ENCODE measurements around the gene ZC3H4. TPM values are rescaled to one million over a fixed set of nuclear protein-coding genes. Genes with fewer than 3 reads are reported as not detected.

The ZC3H4 gene
- total RNA-seq, 4 donors from 2014 or later: 19.1 to 36.7 (median 31.3) TPM

GRCh38 chr19:47024502-47024901 is 89.1 kb downstream of the ZC3H4 start:
- Histone ChIP-seq H3K9me3 (no peaks in the 10 kb centered on the region), H3K4me1 (peaks cover 7 to 28% of the 10 kb centered on the region in 2 donors), H3K27me3 (peaks cover 45% of the 10 kb centered on the region), H3K27ac (no peak overlapping the region), H3K4me3 (replicated peaks in 1 of 3) (no peak overlapping the region), H3K36me3 (no peaks in the 10 kb centered on the region)
- 80 to 87% methylated on average over 5 of the region's 5 CpGs for WGBS, 2 donors
- no peak for TF ChIP-seq POLR2A (IDR thresholded peaks at IDR 0.05)
- TF ChIP-seq, protein P1, sequence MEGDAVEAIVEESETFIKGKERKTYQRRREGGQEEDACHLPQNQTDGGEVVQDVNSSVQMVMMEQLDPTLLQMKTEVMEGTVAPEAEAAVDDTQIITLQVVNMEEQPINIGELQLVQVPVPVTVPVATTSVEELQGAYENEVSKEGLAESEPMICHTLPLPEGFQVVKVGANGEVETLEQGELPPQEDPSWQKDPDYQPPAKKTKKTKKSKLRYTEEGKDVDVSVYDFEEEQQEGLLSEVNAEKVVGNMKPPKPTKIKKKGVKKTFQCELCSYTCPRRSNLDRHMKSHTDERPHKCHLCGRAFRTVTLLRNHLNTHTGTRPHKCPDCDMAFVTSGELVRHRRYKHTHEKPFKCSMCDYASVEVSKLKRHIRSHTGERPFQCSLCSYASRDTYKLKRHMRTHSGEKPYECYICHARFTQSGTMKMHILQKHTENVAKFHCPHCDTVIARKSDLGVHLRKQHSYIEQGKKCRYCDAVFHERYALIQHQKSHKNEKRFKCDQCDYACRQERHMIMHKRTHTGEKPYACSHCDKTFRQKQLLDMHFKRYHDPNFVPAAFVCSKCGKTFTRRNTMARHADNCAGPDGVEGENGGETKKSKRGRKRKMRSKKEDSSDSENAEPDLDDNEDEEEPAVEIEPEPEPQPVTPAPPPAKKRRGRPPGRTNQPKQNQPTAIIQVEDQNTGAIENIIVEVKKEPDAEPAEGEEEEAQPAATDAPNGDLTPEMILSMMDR (IDR thresholded peaks at IDR 0.05): no peak
- intact Hi-C loops (cut with DNase I): loop anchor here (5.0 kb wide), 1 partner anchor 98 kb away; no protein-coding TSS in a partner anchor
- no peak for DNase-seq

DNA sequence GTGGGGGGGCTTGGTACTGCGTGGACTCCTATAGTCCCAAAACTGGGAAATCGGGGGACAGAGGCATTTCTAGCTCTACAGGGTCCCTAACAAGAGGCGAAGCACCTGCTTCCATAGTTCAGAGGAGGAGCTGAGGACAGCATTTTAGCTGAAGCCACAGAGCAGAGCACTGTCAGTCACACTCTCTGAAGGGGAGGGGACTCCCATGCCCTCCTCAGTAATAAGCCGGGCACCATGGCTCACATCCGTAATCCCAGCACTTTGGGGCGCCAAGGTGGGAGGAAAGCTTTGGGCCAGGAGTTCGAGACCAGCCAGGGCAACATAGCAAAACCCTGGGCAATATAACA is 90.2 kb downstream of the ZC3H4 start:
- no peak for TF ChIP-seq POLR2A (IDR thresholded peaks at IDR 0.05)
- peaks cover 40% of the 10 kb centered on the region for H3K27me3 ChIP-seq
- WGBS, 2 donors: 43 to 49% methylated on average over 7 of the region's 7 CpGs

GRCh38 chr19:47022541-47023447 is 90.8 kb downstream of the ZC3H4 start:
- TF ChIP-seq, protein P1 (IDR thresholded peaks at IDR 0.05): no peak
- no peak for TF ChIP-seq POLR2A (IDR thresholded peaks at IDR 0.05)
- no peaks in the 10 kb centered on the region for H3K9me3 ChIP-seq
- peaks cover 36% of the 10 kb centered on the region for H3K27me3 ChIP-seq
- H3K4me3 ChIP-seq (replicated peaks in 1 of 3): no peak overlapping the region
- no peak overlapping the region for H3K27ac ChIP-seq
- intact Hi-C loops (cut with DNase I): loop anchor here (5.0 kb wide), 1 partner anchor 100 kb away; no protein-coding TSS in a partner anchor
- H3K36me3 ChIP-seq: no peaks in the 10 kb centered on the region
- 9 to 14% methylated on average over 29 to 31 of the region's 33 CpGs for WGBS, 2 donors
- no peak for DNase-seq
- peaks cover 7 to 30% of the 10 kb centered on the region in 2 donors for H3K4me1 ChIP-seq

More for the DNA sequence above, 90.2 kb downstream of the ZC3H4 start:
- no peaks in the 10 kb centered on the region for H3K9me3 ChIP-seq
- H3K36me3 ChIP-seq: no peaks in the 10 kb centered on the region
- intact Hi-C loops (cut with DNase I): loop anchor here (5.0 kb wide), 1 partner anchor 99 kb away; no protein-coding TSS in a partner anchor
- H3K27ac ChIP-seq: no peak overlapping the region
- no peak for DNase-seq
- peaks cover 7 to 30% of the 10 kb centered on the region in 2 donors for H3K4me1 ChIP-seq
- H3K4me3 ChIP-seq (replicated peaks in 1 of 3): no peak overlapping the region

DNA sequence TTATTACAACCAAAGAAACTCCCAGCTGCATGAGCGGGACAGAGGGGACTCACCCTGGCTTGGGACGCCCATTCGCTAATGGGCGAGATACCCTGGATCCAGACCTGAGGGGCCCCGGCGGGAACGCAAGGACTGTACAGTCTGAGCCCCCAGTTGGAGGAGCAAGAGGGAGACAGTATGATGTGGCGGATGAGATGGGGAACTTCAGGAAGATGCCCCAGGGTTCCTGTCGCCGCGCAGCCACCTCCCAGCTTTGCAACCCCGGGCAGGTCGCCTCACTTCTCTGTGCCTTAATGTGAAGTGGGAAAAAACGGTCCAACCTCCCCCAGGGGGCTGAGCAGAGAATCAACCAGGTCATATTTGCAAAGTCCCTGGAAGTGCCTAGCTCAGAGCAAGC is 91.4 kb downstream of the ZC3H4 start:
- Histone ChIP-seq H3K4me1 (peaks cover 7 to 30% of the 10 kb centered on the region in 2 donors), H3K36me3 (no peaks in the 10 kb centered on the region), H3K9me3 (no peaks in the 10 kb centered on the region), H3K4me3 (replicated peaks in 1 of 3) (no peak overlapping the region), H3K27me3 (peaks cover 36% of the 10 kb centered on the region), H3K27ac (no peak overlapping the region)
- intact Hi-C loops (cut with DNase I): loop anchor here (5.0 kb wide), 1 partner anchor 100 kb away; no protein-coding TSS in a partner anchor
- 40 to 48% methylated on average over 14 of the region's 14 CpGs for WGBS, 2 donors
- no peak for DNase-seq
- TF ChIP-seq POLR2A (IDR thresholded peaks at IDR 0.05): no peak
- TF ChIP-seq, protein P1 (IDR thresholded peaks at IDR 0.05): no peak

DNA sequence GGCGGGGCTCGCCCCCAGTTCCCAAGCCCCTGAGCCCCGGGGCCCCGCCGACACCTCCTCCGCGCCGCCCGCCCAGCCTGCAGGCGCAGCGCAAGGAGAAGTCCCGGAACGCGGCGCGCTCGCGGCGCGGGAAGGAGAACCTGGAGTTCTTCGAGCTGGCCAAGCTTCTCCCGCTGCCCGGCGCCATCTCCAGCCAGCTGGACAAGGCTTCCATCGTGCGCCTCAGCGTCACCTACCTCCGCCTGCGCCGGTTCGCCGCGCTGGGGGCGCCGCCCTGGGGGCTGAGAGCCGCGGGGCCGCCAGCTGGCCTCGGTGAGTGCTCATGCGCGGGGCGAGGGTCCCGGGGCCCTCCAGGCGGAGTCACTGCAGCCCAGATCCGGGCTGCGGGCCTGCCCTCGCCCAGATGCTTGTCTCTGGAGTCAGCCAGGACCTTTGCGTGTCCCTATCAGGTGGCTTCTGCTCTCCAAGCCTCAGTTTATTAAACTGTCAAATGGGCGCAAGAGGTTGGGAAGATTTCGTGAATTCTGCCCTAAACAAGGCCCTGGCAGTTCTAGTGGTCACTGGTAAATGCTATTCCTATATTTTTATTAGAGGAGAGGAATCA is 91.9 kb downstream of the ZC3H4 start:
- Histone ChIP-seq H3K4me1 (peaks cover 7 to 30% of the 10 kb centered on the region in 2 donors), H3K9me3 (no peaks in the 10 kb centered on the region), H3K36me3 (no peaks in the 10 kb centered on the region), H3K4me3 (replicated peaks in 1 of 3) (no peak overlapping the region), H3K27ac (no peak overlapping the region), H3K27me3 (peaks cover 36% of the 10 kb centered on the region)
- 7 to 15% methylated on average over 6 to 18 of the region's 50 CpGs for WGBS, 2 donors
- intact Hi-C loops (cut with DNase I): loop anchor here (5.0 kb wide), 1 partner anchor 101 kb away; no protein-coding TSS in a partner anchor
- no peak for DNase-seq
- TF ChIP-seq, protein P1 (IDR thresholded peaks at IDR 0.05): no peak
- TF ChIP-seq POLR2A (IDR thresholded peaks at IDR 0.05): no peak

All from thyroid gland (tissue), 4 donors.